A673 (cell line): Measurements from ENCODE around the gene SUCLG2. TPM values are rescaled to one million over a fixed set of nuclear protein-coding genes. Genes with fewer than 3 reads are reported as not detected.

Experiments
- BruUV-seq: library from RNA; stranded (reverse); fragments of 400-500 nt; replicated peaks from 2 replicates; lab custom pipeline; 2021; lab: Mats Ljungman, UMichigan
- CTCF ChIA-PET: fragments of 300-600 bp; sonication (Branson Sonifier 250); formaldehyde crosslinking; loops from one replicate; lab custom pipeline; 2022; ENCODE audit warnings: antibody characterized with exemption; lab: Charles Lee
- POLR2A ChIA-PET: fragments of 300-600 bp; sonication (Branson Sonifier 250); formaldehyde crosslinking; loops from one replicate; lab custom pipeline; 2022; ENCODE audit warnings: antibody characterized with exemption; ENCODE audit not compliant: low non-redundant PET; lab: Charles Lee
- DNase-seq: peaks from one replicate; pipeline ENCODE4 v3.0.0-alpha.2; 2015; ENCODE audit warnings: low spot score
- H3K27ac ChIP-seq: fragments of 200-600 bp; sonication (generic); 2 replicates; pipeline ENCODE4 v1.5.1; 2016; ENCODE audit warnings: mixed run types, low read depth, mild to moderate bottlenecking, mixed read lengths, antibody characterized with exemption, low read length; ENCODE audit not compliant: poor library complexity, severe bottlenecking
- H3K27me3 ChIP-seq: fragments of 200-600 bp; sonication (generic); replicated peaks from 2 replicates; pipeline ENCODE4 v1.6.1; 2017; ENCODE audit warnings: mixed run types, low read depth, mild to moderate bottlenecking, mixed read lengths, antibody characterized with exemption, low read length; ENCODE audit not compliant: insufficient read depth, poor library complexity
- H3K36me3 ChIP-seq: fragments of 200-600 bp; sonication (generic); 2 replicates; pipeline ENCODE4 v1.6.1; 2016; ENCODE audit warnings: mixed run types, mild to moderate bottlenecking, mixed read lengths, antibody characterized with exemption, low read length; ENCODE audit not compliant: insufficient read depth, poor library complexity, severe bottlenecking
- H3K4me1 ChIP-seq: fragments of 200-600 bp; sonication (generic); 2 replicates; pipeline ENCODE4 v1.6.1; 2017; ENCODE audit warnings: mixed run types, mild to moderate bottlenecking, mixed read lengths, antibody characterized with exemption, low read length; ENCODE audit not compliant: insufficient read depth, poor library complexity, severe bottlenecking
- H3K4me3 ChIP-seq: fragments of 200-600 bp; sonication (generic); 2 replicates; pipeline ENCODE4 v1.5.1; 2016; ENCODE audit warnings: low read depth, mixed run types, mild to moderate bottlenecking, mixed read lengths, low read length; ENCODE audit not compliant: poor library complexity, severe bottlenecking
- H3K9me3 ChIP-seq: fragments of 200-600 bp; sonication (generic); 2 replicates; pipeline ENCODE4 v1.6.1; 2016; ENCODE audit warnings: mixed run types, low read depth, mild to moderate bottlenecking, mixed read lengths, antibody characterized with exemption, low read length; ENCODE audit not compliant: poor library complexity, severe bottlenecking
- CTCF ChIP-seq: fragments of 300-800, 200-600 bp; sonication (generic); conservative IDR thresholded peaks from 2 replicates; pipeline ENCODE4 v1.5.1; 2017; ENCODE audit warnings: low read depth, mild to moderate bottlenecking, antibody characterized with exemption, low read length, moderate library complexity, mixed read lengths
- EZH2 ChIP-seq: fragments of 200-600 bp; sonication (generic); IDR thresholded peaks from 2 replicates; pipeline ENCODE4 v1.6.1; 2017; ENCODE audit warnings: borderline replicate concordance, low read depth, mild to moderate bottlenecking, mixed read lengths, antibody characterized with exemption, low read length; ENCODE audit not compliant: poor library complexity, severe bottlenecking
- intact Hi-C: fragments of 100-400 bp; cut with micrococcal nuclease; formaldehyde crosslinking; loops from one replicate; pipeline ENCODE4 v1.10.0; 2022; ENCODE audit not compliant: unreplicated experiment
- total RNA-seq: library from RNA; stranded (reverse); gene quantifications from 2 replicates; pipeline ENCODE4 v1.2.3, GENCODE V29; 2021

SUCLG2 gene
- total RNA-seq, 1 experiment from 2014 or later: 7.4 TPM

GRCh38 chr3:67630666-67631362 lies 23.6 kb downstream of the SUCLG2 start:
- intact Hi-C loops: no loop called here
- Histone ChIP-seq H3K36me3 (no peaks in the 10 kb centered on the region), H3K27me3 (no peaks in the 10 kb centered on the region), H3K27ac (no peak overlapping the region), H3K4me3 (no peak overlapping the region), H3K4me1 (no peaks in the 10 kb centered on the region), H3K9me3 (no peaks in the 10 kb centered on the region)
- no peak for DNase-seq
- no peak for TF ChIP-seq CTCF
- no peak for TF ChIP-seq EZH2
- ChIA-PET POLR2A (no interaction called here), CTCF (no interaction called here)
- BruUV-seq: no TSS peak

GRCh38 chr3:67624687-67625086 lies 29.7 kb downstream of the SUCLG2 start:
- intact Hi-C loops: no loop called here
- Histone ChIP-seq H3K36me3 (no peaks in the 10 kb centered on the region), H3K4me3 (no peak overlapping the region), H3K27ac (no peak overlapping the region), H3K4me1 (no peaks in the 10 kb centered on the region), H3K27me3 (no peaks in the 10 kb centered on the region), H3K9me3 (no peaks in the 10 kb centered on the region)
- TF ChIP-seq CTCF: no peak
- TF ChIP-seq EZH2: no peak
- POLR2A ChIA-PET: no interaction called here
- CTCF ChIA-PET: no interaction called here
- DNase-seq: no peak
- BruUV-seq: no TSS peak

GRCh38 chr3:67624078-67624477 lies 30.3 kb downstream of the SUCLG2 start:
- POLR2A ChIA-PET: no interaction called here
- CTCF ChIA-PET: no interaction called here
- Histone ChIP-seq H3K27ac (no peak overlapping the region), H3K36me3 (no peaks in the 10 kb centered on the region), H3K27me3 (no peaks in the 10 kb centered on the region), H3K9me3 (no peaks in the 10 kb centered on the region), H3K4me1 (no peaks in the 10 kb centered on the region), H3K4me3 (no peak overlapping the region)
- intact Hi-C loops: no loop called here
- TF ChIP-seq EZH2 (no peak), CTCF (no peak)
- DNase-seq: no peak
- BruUV-seq: no TSS peak
